Activated naive CD4-positive, alpha-beta T cell treated with anti-CD3 and anti-CD28 coated beads, Interleukin-2, amount 50 U/mL, for 16 hours (primary cell): ENCODE results near the gene PRDM16.
"Not testable (repeated sequence)": the region's sequence is repeated elsewhere in the genome, so short reads cannot be mapped to it uniquely, and the experiment has no call there.

Source experiments
- DNase-seq: peaks from one replicate; pipeline ENCODE4 v3.0.0-alpha.2; 2020

PRDM16 gene

DNA sequence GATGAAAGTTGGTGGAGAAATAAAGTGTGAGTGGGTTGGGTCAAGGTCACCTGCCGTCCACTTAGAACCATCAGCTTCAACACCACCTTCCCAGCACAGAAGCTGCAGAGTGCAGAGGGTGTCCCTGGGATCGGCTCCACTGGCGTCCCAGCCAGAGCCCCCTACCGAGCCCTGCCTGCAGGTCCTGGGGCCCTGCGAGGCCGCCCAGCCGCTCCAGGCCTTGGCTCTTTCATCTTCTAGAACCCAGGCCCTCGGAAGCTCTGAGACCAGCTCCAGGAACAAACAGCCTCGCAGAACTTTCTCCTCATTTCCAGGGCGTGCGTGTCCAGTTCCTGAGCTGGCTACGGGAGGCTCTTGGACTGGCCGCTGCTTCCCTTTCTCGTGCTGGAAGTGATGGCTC, 166.0 kb downstream of the PRDM16 start:
- DNase-seq = no peak

DNA sequence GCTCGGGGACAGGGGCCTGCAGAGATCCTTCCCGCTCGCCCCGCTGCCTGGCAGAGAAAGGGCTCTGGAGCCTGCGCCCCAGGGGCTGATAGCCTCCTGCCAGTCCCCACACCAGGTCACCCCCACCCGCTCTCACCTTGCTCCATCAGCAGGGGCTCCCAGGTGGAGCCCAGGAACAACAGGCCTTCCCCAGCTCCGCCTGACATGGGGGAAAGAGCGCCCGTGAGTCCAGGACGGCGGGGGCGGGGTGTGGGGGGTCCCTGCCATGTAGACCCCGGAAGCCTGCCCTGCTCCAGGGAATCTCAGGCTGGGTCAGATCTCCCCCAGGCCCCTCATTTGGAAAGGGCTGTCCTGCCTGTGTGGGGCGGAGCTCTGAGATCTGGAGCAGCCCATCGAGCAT, 166.5 kb downstream of the PRDM16 start:
- no peak for DNase-seq

- DNase-seq = no peak
These were observed 167.4 kb downstream of the PRDM16 start for GRCh38 chr1:3236361-3236760.

- no peak for DNase-seq
These were observed 168.0 kb downstream of the PRDM16 start for GRCh38 chr1:3236955-3237354.

GRCh38 chr1:3237570-3237969, 168.6 kb downstream of the PRDM16 start:
- DNase-seq = no peak

GRCh38 chr1:3237994-3238702, 169.1 kb downstream of the PRDM16 start:
- DNase-seq = no peak

- no peak for DNase-seq
These were observed 169.8 kb downstream of the PRDM16 start for GRCh38 chr1:3238703-3239278.

GRCh38 chr1:3239991-3240390, 171.0 kb downstream of the PRDM16 start:
- not testable (repeated sequence) for DNase-seq

DNA sequence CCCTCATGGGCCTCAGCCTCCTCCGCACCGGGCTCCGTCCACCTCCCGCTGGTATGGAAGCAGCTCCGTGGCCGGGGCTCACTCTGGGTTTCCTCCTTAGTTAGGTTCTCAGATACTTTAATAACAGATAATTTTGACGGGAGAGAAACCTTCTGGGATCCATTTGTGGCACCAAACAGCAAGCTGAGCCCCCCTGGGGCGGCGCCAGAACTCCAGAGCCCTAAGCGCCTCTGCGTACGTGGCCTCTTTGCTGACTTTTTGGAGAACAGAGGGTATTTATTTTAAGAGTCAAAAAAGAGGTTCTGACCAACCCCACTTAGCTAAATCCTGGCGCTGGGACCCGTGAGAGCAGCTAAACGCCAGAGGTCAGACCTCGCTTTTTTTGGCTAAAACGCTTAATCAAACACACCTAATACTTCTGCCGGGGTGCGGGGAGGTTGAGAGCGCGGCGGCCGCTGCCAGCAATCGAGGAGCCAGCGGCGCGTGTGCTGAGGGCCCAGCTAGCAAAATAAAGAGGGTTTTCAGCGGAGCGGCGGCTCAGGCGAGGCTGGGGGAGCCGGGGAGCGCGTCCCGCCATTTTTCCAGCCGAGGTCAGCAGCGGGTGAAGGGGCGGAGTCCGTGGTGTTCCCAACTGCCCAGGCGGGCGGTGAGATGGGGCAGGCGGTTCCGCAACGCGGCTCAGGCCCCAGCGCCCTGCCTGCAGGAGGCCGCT, 171.7 kb downstream of the PRDM16 start:
- DNase-seq = no peak

- DNase-seq = no peak
These were observed 172.2 kb downstream of the PRDM16 start for GRCh38 chr1:3241236-3241550.

DNA sequence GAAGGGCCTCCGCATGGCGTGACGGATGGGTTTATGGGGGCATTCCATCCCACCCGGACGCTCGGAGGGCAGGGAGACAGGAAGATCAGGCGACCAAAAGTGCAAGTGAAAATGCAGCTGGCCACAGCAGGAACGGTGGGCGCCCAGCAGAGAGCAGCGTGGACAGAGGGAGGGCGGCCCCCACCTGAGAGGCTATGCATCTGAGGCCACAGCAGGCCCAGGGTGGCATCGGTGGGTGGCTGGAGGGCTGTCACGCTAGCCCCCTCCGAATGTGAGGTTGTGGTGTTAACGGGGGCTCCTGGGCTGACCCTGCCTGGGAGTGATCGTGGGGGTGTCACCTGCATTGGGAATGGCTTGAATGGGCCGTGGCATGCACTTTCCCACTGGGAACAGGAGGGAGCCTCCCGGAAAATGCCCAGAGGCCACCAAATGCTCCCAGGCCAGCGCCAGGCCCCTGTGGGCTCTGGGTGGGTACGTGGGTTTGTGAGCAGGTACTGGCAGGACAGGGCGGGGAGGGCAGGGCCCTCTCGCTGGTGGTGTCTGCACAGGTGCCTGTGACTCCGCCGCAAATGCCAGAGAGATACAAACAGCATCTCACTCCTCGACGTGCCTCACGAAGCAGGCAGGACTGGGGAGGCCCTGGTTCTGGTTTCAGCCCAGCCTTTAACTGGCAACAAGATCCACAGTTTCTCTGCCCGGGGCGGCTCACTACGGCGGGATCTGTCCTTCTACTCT, 172.8 kb downstream of the PRDM16 start:
- no peak for DNase-seq

DNA sequence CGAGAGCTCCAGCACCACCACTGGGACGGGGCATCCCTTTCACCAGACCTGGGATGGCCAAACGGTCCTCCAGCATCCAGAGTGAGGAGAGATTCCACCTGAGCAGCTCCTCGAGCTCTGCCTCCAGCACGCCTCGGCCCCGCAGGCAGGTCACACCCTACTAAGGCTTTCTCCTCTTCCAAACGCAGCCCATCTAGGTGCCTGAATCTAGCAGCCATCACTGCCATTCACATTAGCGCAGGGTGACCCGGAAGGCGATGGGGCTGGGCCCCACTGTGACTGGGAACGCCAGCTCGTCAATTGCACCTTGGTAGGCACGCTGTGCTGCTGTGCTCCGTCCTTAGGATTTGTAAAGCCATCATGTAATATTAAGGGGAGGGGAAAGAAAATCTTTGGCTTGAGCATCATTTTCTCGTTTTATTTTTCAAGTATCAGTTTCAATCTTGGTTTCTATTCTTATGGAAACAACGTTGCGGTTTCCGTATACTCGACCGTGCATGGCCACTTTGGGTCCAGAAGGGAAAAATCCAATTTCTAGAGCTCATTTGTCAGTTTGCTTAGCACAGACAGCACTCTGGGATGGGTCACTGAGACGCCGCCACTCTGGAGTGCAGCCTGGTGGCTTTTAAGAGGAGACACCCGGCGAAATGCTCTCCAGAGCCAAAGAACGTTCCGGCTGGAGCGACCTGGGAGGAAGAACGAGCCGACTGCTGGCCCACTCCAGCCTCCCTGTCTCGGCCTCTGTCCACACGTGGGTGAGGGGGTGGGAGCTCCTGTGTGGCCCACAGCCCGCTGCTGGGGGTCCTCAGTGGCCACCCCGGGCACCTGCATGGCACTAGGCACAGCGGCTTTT, 173.6 kb downstream of the PRDM16 start:
- no peak for DNase-seq

DNA sequence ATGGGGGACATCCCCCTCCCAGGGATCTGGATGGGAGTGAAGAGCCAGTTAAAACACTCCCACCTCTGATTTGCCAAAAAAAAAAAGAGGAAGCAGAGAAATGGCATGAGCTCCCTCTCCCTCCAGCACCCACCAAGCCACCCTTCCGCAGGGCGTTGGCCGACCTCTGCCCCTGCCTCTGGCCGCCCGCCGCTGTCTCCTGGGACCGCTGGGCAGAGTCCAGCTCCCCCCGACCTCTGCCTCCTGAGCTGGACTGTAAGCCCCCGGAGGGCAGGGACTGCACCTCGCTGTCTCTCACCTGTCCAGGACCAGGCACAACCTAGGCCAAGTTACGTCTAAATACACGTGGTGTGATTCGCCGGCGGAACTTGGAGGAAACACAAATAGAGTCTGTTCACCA, 174.3 kb downstream of the PRDM16 start:
- DNase-seq = no peak

DNA sequence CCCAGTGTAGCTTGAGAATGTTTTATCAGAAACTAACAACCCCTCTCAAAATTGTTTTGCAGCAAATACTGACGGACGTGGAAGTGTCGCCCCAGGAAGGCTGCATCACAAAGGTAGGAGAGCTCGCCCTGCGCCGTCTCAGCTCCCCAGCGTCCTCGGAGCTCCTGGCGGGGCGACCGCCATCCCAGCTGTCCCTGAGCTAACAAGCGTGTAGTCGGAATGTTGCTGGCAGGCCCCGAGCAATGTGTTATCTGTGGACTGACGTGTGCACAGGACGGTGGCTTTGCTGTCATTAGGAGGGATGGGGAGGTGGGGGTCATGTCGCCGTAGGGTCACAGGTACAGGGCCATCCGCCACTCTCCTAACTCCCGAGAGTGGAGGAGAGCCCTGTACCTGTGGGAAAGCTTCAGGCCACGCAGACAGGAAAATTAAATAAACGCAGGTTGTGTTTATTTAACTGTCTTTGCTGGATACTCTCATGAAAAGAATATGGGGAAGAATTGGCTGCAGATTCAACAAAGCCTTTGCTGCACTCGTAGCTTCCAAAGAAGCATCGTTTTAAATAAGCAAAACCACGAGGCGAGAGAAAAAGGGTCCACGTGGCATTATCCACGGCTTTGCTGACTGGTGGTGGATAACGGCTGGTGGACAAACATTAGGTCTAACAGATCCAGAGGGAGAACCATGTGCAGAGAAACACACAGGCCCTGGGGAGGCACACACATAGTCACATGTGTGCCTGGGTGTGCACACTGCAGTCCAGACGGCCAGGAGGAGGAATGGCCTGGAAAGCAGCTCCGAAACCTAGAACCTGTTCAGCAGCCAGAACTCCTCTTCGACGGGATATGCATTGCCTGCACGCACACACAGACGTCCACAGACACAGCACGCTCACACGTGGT, 175.3 kb downstream of the PRDM16 start:
- no peak for DNase-seq

DNA sequence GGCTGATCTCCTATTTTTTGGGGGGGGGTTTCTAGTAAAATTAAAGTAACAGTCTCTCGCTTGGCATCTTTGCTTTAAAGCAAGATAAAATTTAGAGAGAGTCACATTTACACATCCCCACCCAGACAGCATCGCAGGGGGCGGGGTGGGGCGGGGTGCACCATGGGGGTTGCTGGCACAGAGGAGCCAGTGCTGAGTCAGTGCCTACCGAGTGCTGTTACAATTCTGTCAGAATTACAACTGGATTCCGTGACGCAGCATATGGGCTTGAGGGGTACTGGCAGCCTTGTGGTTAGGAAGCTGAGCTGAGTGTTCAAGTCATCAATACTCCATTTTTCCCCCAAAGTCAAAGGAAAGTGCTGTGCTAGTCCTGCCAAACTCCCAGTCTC, 175.9 kb downstream of the PRDM16 start:
- DNase-seq = no peak

DNA sequence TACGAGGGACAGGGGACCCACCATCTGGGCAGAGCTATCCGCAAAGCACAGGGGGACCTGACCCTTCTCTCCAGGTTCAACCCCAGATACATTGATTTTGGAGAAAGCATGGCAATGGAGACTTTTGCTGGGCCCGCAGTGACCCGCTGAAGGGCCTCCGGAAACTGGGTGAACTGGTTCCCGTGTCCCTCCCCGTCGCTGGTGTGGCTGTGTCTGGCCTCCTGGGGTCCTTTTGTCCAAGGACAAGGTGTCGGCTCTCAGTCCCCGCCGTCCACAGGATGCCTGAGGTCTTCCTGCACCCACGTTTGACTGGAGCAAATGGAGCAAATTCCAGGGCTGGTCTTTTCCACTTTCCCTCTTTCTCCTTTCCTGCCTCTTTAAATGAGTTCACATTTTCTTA, 176.3 kb downstream of the PRDM16 start:
- no peak for DNase-seq

DNA sequence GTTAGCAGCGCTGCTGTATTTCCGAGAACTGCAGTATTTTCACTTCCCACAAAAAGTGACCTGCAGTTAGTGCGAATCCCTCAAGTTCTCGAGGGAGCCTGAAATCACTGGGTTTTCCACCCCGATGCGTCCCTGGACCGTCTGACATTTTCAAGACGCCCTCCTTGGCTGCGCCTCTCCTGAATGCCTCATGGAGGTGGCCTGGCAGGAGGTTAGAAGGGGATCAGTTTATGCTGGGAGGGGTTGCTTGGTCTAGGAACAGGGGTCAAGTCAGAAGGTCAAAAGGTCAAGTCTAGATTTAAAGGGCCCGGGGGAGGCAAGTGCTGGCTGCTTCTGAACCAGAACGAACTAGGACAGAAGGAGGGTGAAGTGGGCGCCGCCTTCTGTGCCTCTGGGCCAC, 176.8 kb downstream of the PRDM16 start:
- DNase-seq = no peak

DNA sequence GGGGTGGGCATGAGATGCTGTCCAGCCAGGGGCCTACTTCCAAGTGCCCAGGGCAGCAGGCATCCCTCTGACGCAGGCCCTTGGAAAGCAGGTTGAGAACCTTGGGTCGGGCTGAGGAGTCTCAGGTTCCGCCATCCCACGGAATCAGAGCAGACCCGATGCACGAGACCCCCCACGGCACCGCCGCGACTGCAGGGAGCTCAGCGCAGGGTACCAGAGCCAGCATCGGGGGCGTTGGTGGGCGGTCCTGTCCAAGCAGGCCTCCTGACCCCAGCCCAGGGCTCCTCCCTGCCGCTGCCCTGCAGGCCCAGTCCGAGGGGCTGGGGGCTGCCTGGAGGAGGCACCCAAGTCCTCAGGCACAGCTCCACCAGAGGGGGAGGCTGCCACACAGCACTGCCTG, 177.2 kb downstream of the PRDM16 start:
- DNase-seq = no peak

GRCh38 chr1:3247521-3248121, 178.6 kb downstream of the PRDM16 start:
- DNase-seq = no peak

DNA sequence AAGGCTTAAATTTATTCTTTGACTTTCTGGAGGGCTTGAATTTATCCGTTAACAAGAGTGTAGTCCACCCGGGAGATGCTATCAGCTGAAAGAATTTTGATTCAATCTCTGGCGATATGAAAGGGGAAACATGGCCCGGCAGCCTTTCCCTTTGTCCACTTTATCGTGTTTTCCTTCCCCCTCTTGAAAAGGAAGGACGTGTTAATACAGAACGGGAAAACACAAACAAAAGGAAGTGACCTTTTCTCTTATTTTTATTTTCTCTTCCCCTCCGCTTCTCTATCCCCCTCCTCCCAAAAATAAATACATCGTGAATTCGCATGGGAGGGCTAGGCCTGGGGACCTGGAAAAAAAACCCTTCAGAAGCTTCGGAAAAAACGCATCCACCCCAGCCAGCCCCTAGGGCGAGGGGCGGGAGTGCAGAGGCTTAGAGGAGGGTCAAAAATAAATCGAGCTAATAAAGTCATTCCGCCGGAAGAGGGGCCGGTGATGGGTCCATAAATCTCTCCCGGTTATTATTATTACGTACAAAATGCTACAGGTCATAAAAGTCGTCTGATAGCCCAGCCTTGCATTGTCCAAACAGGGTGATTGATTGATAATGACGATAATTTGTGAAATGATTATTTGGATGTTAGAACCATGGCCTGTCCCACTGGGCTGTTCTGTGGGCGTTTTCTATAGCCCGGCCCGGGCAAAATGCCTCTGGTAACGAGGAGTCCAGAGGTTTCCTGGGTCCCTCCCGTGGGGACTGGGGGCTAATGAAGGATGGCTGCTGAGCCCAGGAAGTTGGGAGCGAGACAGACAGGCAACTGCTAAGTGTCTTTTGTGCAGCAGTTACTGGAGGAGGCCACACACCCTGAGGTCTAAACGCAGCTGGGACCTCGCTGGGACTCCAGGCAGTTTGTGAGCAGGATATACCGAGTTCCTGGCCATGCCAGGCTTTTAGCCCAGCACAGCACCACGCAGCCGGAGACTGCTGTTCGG, 179.4 kb downstream of the PRDM16 start:
- DNase-seq = no peak
